Epithelial cell of proximal tubule (primary cell): ENCODE results near the gene FSTL4. TPM values are rescaled to one million over a fixed set of nuclear protein-coding genes. Genes with fewer than 3 reads are reported as not detected.

Experiments
- DNase-seq: peaks from one replicate; pipeline ENCODE4 v3.0.0-alpha.2; 2011; ENCODE audit warnings: low read depth
- H3K4me3 ChIP-seq: 2 replicates; pipeline ENCODE4 v1.5.1; 2011; ENCODE audit warnings: low read depth, mild to moderate bottlenecking, low read length
- total RNA-seq: library from RNA; depleted of rRNA; stranded (reverse); fragments of >200 nt; gene quantifications from 2 replicates; pipeline ENCODE4 v1.2.3, GENCODE V29; 2015
- TF ChIP-seq, protein P1 (sequence below): conservative IDR thresholded peaks from 2 replicates; pipeline ENCODE4 v1.5.1; 2012; ENCODE audit warnings: low read depth, mild to moderate bottlenecking, low read length

Gene FSTL4
- total RNA-seq, 1 donor from 2014 or later = not detected

DNA sequence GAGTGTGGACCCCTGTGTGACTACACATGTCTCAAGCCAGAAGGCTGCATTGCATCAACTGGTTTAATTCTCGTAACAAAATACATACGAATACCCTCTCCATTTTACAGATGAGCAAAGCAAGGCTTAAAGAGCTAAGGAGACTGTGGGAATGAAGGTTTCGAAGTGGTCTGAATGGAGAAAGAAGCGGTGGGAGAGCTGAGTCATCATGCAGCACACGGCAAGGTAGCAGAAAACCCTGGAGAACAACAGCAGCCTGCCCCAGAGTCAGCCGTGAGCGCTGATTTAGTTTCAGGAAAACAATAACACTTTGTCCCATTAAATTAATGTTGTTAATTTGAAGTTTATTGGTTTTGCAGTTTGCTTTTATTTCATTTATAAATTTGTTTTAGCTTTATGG, 336.7 kb downstream of the FSTL4 start:
- no peak overlapping the region for H3K4me3 ChIP-seq
- TF ChIP-seq, protein P1, sequence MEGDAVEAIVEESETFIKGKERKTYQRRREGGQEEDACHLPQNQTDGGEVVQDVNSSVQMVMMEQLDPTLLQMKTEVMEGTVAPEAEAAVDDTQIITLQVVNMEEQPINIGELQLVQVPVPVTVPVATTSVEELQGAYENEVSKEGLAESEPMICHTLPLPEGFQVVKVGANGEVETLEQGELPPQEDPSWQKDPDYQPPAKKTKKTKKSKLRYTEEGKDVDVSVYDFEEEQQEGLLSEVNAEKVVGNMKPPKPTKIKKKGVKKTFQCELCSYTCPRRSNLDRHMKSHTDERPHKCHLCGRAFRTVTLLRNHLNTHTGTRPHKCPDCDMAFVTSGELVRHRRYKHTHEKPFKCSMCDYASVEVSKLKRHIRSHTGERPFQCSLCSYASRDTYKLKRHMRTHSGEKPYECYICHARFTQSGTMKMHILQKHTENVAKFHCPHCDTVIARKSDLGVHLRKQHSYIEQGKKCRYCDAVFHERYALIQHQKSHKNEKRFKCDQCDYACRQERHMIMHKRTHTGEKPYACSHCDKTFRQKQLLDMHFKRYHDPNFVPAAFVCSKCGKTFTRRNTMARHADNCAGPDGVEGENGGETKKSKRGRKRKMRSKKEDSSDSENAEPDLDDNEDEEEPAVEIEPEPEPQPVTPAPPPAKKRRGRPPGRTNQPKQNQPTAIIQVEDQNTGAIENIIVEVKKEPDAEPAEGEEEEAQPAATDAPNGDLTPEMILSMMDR = no peak
- no peak for DNase-seq

DNA sequence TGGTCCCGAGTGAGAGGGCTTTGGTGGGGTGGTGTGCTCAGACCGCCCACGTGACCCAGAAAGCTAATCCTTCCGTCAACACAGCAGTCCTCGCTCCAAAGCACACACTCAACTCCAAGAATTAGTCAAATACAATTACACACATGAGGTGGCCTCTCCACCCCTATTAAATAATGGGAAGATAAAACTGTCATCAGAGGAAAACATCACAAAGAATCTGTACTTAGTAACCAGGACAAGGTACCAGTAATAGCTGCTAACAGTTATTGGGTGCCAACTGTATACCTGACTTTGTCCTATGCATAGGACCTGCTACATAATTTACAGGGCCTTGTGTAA, 337.8 kb downstream of the FSTL4 start:
- TF ChIP-seq, protein P1 = no peak
- no peak for DNase-seq
- no peak overlapping the region for H3K4me3 ChIP-seq

DNA sequence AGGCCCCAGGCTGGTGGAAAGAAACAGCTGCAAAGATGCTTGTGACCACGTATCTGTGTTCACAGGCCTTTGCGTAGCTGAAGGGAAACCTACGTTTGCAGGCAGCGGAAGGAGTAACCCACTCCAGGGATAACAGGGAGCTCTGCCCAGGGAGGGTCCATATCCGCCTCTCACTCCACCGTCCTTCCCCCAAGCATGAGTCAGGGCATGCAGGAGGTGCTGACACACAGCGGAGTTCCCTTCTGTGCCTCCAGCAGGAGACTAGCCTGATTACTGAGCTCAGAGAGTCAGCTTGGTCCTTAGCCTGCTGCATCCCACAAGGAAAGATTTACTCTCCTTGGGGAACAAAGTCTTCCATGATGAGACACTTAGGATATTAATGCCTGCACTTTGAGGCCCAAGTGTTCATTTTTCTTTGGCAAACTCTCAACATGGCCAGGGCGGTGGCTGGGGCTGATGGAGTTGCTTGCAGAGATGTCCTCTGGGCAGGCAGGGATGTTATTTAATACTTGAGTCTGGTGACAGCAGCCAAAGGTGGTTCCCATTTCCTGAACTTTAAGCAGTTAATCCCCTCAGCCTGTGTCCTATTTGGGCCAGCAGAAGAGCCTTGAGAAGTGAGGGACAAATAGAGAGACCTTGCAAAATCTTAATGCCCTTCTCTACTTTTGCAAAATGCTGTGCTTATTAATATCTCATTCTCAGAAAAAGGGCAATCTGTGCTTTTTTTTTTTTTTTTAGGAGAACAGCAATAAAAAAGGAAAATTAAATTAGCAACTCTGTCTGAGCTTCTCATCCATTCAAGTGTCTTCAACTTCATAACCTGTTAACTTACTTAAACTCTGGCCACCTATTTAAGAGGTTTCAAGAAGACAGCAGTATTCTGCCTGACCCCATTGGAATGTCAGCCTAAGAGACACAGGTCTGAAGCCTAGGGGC, 338.4 kb downstream of the FSTL4 start:
- H3K4me3 ChIP-seq = no peak overlapping the region
- DNase-seq = no peak
- TF ChIP-seq, protein P1 = no peak

DNA sequence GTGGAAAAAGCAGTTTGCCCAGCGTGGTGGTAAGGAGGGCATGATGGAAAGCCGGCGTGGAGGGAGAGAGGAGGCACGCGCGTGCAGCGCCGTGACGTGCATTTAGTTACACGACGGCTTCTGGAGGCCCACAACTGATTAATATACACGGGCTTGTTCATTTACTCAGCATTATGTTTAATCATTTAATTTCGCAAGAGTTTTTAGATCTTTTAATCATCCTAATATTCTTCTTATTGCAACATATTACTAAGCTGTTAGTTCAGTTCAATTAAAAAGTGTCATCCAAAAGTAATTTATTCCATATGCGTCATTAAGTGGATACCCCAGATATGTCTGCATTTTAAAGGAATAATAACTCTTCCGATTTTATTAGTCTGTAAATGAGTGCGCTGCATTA, 340.0 kb downstream of the FSTL4 start:
- H3K4me3 ChIP-seq = no peak overlapping the region
- no peak for DNase-seq
- TF ChIP-seq, protein P1 = no peak

DNA sequence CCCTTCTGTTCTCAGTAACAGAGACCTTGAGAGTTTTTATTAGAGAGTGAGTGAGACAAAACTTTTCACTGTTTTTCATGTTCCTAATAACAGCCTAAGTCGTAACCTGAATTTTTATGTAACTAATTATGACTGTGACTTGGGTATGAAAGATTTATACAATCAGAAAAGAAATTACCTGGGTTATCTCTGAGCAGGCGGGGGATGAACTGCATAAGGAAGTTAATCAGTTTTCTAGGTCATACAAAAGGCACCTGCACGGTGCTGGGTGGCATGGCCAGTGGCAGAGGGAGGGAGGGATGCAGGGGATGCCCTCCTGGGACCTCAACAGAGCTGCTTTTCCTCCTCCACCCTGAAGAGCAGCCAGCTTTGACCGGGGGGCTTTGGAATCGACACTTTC, 340.7 kb downstream of the FSTL4 start:
- H3K4me3 ChIP-seq = no peak overlapping the region
- DNase-seq = no peak
- TF ChIP-seq, protein P1 = no peak

DNA sequence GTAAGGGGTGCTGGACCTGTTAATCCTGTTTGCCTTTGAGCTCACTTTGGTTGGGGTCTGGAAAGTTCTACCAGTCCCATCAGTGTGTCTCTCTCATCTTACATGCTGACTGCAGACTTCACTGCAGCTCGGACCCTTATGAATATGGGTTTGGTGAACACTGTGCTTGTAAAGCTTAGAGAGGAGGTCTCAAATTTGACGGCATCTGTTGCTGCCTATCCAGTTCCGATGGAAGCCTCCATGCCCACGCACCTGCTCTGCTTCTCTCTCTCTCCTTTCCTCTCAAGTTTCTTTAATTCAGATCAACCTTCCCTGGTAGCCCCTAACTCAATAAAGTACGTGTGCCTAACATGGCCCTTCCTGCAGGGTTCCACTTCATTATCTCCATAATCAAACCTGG, 342.6 kb downstream of the FSTL4 start:
- TF ChIP-seq, protein P1 = no peak
- H3K4me3 ChIP-seq = no peak overlapping the region
- DNase-seq = no peak

DNA sequence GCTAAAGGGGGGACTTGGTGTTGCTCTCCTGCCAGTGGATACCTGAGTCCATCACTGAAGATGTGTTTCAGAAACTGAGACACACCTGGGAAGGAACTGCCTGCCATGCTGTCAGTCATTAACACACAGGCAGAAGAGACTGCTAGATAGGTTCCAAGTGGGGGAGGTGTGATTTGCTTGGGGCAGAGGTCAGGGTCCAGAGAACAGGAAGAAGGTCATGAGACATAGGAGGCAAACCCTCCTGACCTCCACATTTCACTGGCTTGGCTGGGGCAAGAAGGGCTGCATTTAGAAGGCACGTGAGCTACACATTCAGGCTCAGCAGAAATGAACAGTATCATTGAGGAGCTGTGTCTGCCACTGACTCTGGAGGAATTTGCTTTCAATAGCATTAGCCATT, 344.7 kb downstream of the FSTL4 start:
- H3K4me3 ChIP-seq = no peak overlapping the region
- no peak for DNase-seq
- TF ChIP-seq, protein P1 = no peak
